ENCODE data around the gene CHORDC1. TPM values are rescaled to one million over a fixed set of nuclear protein-coding genes. Genes with fewer than 3 reads are reported as not detected.

Gene CHORDC1
- total and polyA plus RNA-seq, 2 donors from 2014 or later = 12.3 to 21.7 TPM

DNA sequence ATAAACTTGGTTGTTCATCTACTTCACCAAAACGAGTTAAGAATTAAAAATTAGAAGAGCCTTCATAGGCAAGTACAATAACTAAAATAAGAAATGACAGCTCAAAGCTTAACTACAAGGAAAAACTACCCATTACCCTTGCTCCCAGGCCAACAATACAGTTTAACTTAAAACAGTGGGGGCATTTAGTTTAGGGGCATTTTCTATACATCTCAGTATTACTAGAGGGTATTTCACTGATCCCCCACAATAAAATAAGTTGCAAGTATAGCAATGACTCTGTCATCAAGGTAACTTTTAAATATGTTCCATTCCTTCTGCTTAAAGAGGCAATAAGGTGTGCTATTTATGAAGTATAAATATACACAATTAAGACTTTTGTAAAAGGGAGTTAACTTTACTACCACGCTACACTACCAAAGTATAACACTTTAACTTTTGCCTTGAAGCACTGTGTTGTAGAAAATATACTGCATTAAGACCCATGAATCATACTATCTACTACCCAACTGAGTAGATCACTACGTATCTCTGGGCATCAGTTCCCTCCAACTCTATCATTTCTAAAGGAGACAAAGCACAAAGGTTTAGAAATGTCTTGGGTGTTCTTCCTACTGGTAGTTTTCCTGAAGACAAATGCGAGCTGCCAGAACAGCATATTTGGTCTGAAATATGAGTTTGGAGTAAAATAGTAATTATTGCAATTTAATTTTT is 29.8 kb downstream of the CHORDC1 start:
- Histone ChIP-seq H3K4me3 (ENCODE audit: low read length in 3 of 3) (no peak overlapping the region), H3K27me3 (ENCODE audit: control insufficient read depth, insufficient read depth, low read length) (no peaks in the 10 kb centered on the region), H3K4me1 (ENCODE audit: control insufficient read depth in 2 of 3, insufficient read depth in 2 of 3, low read depth in 1 of 3, low read length in 3 of 3) (no peaks in the 10 kb centered on the region), H3K36me3 (ENCODE audit: control insufficient read depth in 2 of 3, insufficient read depth in 3 of 3, low read length in 3 of 3) (peaks cover 0 to 2% (median 0%) of the 10 kb centered on the region in 3 donors), H3K9ac (ENCODE audit: low read length in 3 of 3) (no peak overlapping the region), H3K27ac (ENCODE audit: low read depth in 2 of 2, low read length in 2 of 2) (no peak overlapping the region), H3K9me3 (ENCODE audit: control insufficient read depth in 2 of 3, insufficient read depth in 1 of 3, low read length in 3 of 3) (no peaks in the 10 kb centered on the region)
- DNase-seq (no peak), FAIRE-seq (no peak)
- TF ChIP-seq, protein P1, sequence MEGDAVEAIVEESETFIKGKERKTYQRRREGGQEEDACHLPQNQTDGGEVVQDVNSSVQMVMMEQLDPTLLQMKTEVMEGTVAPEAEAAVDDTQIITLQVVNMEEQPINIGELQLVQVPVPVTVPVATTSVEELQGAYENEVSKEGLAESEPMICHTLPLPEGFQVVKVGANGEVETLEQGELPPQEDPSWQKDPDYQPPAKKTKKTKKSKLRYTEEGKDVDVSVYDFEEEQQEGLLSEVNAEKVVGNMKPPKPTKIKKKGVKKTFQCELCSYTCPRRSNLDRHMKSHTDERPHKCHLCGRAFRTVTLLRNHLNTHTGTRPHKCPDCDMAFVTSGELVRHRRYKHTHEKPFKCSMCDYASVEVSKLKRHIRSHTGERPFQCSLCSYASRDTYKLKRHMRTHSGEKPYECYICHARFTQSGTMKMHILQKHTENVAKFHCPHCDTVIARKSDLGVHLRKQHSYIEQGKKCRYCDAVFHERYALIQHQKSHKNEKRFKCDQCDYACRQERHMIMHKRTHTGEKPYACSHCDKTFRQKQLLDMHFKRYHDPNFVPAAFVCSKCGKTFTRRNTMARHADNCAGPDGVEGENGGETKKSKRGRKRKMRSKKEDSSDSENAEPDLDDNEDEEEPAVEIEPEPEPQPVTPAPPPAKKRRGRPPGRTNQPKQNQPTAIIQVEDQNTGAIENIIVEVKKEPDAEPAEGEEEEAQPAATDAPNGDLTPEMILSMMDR (IDR thresholded peaks at IDR 0.05; ENCODE audit: borderline replicate concordance, extremely low read depth, insufficient read depth) = no peak
- intact Hi-C loops (cut with DNase I) = no loop called here

DNA sequence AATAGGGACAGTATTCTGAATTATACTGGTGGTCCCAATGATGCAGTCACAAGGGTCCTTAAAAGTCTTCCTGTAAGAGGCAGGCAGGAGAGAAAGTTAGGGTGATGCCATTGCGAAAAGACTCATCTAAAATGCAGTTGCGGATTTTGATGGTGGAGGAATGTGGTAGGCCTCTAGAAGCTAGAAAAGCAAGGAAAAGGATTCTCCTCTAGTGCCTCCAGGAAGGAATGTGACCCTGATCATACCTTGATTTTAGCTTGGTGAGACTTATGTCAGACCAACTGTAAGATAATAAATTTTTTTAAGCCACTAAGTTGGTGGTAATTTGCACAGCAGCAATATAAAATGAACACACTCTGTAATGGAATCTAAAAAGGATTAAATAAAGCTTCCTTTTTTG is 33.8 kb downstream of the CHORDC1 start:
- no peaks in the 10 kb centered on the region for H3K36me3 ChIP-seq (ENCODE audit: control insufficient read depth in 2 of 3, insufficient read depth in 3 of 3, low read length in 3 of 3)
- H3K9ac ChIP-seq (ENCODE audit: low read length in 3 of 3) = no peak overlapping the region
- H3K9me3 ChIP-seq (ENCODE audit: control insufficient read depth in 2 of 3, insufficient read depth in 1 of 3, low read length in 3 of 3) = no peaks in the 10 kb centered on the region
- no peaks in the 10 kb centered on the region for H3K27me3 ChIP-seq (ENCODE audit: control insufficient read depth, insufficient read depth, low read length)
- DNase-seq (no peak), FAIRE-seq (no peak)
- H3K4me1 ChIP-seq (ENCODE audit: control insufficient read depth in 2 of 3, insufficient read depth in 2 of 3, low read depth in 1 of 3, low read length in 3 of 3) = no peaks in the 10 kb centered on the region
- H3K4me3 ChIP-seq (ENCODE audit: low read length in 3 of 3) = no peak overlapping the region
- TF ChIP-seq, protein P1 (IDR thresholded peaks at IDR 0.05; ENCODE audit: borderline replicate concordance, extremely low read depth, insufficient read depth) = no peak
- intact Hi-C loops (cut with DNase I) = no loop called here
- H3K27ac ChIP-seq (ENCODE audit: low read depth in 2 of 2, low read length in 2 of 2) = no peak overlapping the region

DNA sequence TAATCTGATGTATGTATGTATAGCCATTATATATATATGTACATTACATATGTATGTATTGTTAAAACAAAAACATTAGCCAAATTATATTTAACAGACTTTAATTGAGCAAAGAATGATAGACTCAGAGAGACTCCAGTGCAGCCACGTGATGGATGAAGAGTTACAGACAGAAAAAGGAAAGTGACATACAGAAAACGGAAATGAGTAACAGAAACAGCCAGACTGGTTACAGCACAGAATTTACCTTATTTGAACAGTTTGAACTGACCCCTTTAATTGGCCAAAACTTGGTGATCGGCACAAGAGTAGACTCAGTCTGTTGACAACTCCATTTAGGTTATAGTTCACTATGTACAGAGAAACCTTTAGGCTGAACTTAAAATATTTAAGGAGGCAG is 35.0 kb downstream of the CHORDC1 start:
- Histone ChIP-seq H3K27ac (ENCODE audit: low read depth in 2 of 2, low read length in 2 of 2) (no peak overlapping the region), H3K9me3 (ENCODE audit: control insufficient read depth in 2 of 3, insufficient read depth in 1 of 3, low read length in 3 of 3) (no peaks in the 10 kb centered on the region), H3K36me3 (ENCODE audit: control insufficient read depth in 2 of 3, insufficient read depth in 3 of 3, low read length in 3 of 3) (no peaks in the 10 kb centered on the region), H3K4me1 (ENCODE audit: control insufficient read depth in 2 of 3, insufficient read depth in 2 of 3, low read depth in 1 of 3, low read length in 3 of 3) (no peaks in the 10 kb centered on the region), H3K9ac (ENCODE audit: low read length in 3 of 3) (no peak overlapping the region), H3K27me3 (ENCODE audit: control insufficient read depth, insufficient read depth, low read length) (no peaks in the 10 kb centered on the region), H3K4me3 (ENCODE audit: low read length in 3 of 3) (no peak overlapping the region)
- no peak for DNase-seq
- TF ChIP-seq, protein P1 (IDR thresholded peaks at IDR 0.05; ENCODE audit: borderline replicate concordance, extremely low read depth, insufficient read depth) = no peak
- FAIRE-seq = no peak
- intact Hi-C loops (cut with DNase I) = no loop called here

DNA sequence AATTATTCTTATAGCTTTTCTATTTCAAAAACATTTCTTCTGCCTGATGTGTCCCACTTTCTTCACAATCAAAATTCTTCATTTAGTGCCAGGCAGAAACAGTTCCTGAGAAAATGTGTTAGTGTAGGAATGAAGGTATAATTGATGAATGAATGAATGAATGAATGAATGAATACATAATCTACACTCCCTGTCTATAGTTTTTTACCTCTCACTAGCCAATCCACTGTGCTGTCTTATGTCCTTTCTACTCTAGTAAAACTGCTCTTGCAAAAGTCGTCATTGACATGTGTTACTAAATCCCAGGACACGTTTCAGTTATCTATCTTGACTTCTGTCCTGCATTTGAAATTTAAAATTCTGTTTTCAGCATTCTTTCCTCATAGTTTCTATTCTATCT is 42.9 kb downstream of the CHORDC1 start:
- TF ChIP-seq, protein P1 (IDR thresholded peaks at IDR 0.05; ENCODE audit: borderline replicate concordance, extremely low read depth, insufficient read depth) = no peak
- no peaks in the 10 kb centered on the region for H3K9me3 ChIP-seq (ENCODE audit: control insufficient read depth in 2 of 3, insufficient read depth in 1 of 3, low read length in 3 of 3)
- intact Hi-C loops (cut with DNase I) = no loop called here
- no peaks in the 10 kb centered on the region for H3K36me3 ChIP-seq (ENCODE audit: control insufficient read depth in 2 of 3, insufficient read depth in 3 of 3, low read length in 3 of 3)
- H3K4me3 ChIP-seq (ENCODE audit: low read length in 3 of 3) = no peak overlapping the region
- H3K27ac ChIP-seq (ENCODE audit: low read depth in 2 of 2, low read length in 2 of 2) = no peak overlapping the region
- no peak for DNase-seq
- FAIRE-seq = no peak
- H3K9ac ChIP-seq (ENCODE audit: low read length in 3 of 3) = no peak overlapping the region
- H3K27me3 ChIP-seq (ENCODE audit: control insufficient read depth, insufficient read depth, low read length) = no peaks in the 10 kb centered on the region
- H3K4me1 ChIP-seq (ENCODE audit: control insufficient read depth in 2 of 3, insufficient read depth in 2 of 3, low read depth in 1 of 3, low read length in 3 of 3) = no peaks in the 10 kb centered on the region
